Nephron (organoid): ENCODE results near the gene U2AF1L4.

Source experiments
- H3K27ac Mint-ChIP-seq, 3 experiments: 2 replicates each; pipeline ENCODE4 v1.8.0; 2020; ENCODE audit warnings: mixed read lengths in 3 of 3, mild to moderate bottlenecking in 2 of 3, moderate library complexity in 1 of 3
- H3K27me3 Mint-ChIP-seq: 2 replicates; pipeline ENCODE4 v1.8.0; 2021; ENCODE audit warnings: low read depth, mild to moderate bottlenecking, moderate library complexity, mixed read lengths
- H3K36me3 Mint-ChIP-seq: 2 replicates; pipeline ENCODE4 v1.8.0; 2020; ENCODE audit warnings: low read depth, mixed read lengths
- H3K4me1 Mint-ChIP-seq: 2 replicates; pipeline ENCODE4 v1.8.0; 2020; ENCODE audit warnings: mixed read lengths
- H3K4me3 Mint-ChIP-seq, 3 experiments: 2 replicates each; pipeline ENCODE4 v1.8.0; 2020; ENCODE audit warnings: mild to moderate bottlenecking in 3 of 3, mixed read lengths in 3 of 3, moderate library complexity in 2 of 3
- H3K9me3 Mint-ChIP-seq: 2 replicates; pipeline ENCODE4 v1.8.0; 2020; ENCODE audit warnings: mixed read lengths
- TF ChIP-seq, protein P1 (sequence below), 3 experiments: fragments of 200-600 bp; sonication (generic); IDR thresholded peaks; one replicate each; pipeline ENCODE4 v1.5.0; 2021; ENCODE audit warnings: antibody characterized with exemption in 3 of 3; ENCODE audit not compliant: unreplicated experiment in 3 of 3

The U2AF1L4 gene

DNA sequence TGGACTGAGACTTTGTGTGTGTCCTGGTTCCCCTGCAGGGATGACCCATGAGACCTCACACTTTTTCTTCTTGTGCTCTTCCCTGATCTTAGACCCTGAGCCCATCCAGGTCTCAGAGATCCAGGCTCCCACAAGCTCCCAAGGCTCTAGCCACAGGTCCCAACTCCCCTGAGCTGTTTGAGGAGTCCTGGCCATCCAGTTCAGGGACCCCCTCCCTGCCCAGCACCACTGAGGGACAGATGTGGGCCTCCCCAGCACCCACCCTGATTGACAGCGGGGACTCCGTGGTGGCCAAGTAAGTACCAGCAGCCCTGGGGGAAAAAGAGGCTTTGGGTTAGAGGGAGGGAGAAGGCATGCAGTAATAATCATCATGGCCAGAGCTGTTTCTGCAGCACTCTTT, 14.5 kb upstream of the U2AF1L4 start:
- Mint-ChIP-seq H3K4me3 (peak overlapping the region; percentile 92 to 97 (median 95)), H3K36me3 (peaks cover 21% of the 10 kb centered on the region), H3K27ac (peak overlapping the region in 2 of 3 experiments; percentile 65 to 93), H3K27me3 (peaks cover 10% of the 10 kb centered on the region), H3K9me3 (no peaks in the 10 kb centered on the region), H3K4me1 (peaks cover 31% of the 10 kb centered on the region)
- TF ChIP-seq, protein P1, sequence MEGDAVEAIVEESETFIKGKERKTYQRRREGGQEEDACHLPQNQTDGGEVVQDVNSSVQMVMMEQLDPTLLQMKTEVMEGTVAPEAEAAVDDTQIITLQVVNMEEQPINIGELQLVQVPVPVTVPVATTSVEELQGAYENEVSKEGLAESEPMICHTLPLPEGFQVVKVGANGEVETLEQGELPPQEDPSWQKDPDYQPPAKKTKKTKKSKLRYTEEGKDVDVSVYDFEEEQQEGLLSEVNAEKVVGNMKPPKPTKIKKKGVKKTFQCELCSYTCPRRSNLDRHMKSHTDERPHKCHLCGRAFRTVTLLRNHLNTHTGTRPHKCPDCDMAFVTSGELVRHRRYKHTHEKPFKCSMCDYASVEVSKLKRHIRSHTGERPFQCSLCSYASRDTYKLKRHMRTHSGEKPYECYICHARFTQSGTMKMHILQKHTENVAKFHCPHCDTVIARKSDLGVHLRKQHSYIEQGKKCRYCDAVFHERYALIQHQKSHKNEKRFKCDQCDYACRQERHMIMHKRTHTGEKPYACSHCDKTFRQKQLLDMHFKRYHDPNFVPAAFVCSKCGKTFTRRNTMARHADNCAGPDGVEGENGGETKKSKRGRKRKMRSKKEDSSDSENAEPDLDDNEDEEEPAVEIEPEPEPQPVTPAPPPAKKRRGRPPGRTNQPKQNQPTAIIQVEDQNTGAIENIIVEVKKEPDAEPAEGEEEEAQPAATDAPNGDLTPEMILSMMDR (IDR thresholded peaks at IDR 0.05; ENCODE audit: unreplicated experiment in 3 of 3) = no peak

- Mint-ChIP-seq H3K36me3 (peaks cover 26% of the 10 kb centered on the region), H3K9me3 (no peaks in the 10 kb centered on the region), H3K27me3 (peaks cover 11% of the 10 kb centered on the region), H3K4me1 (peaks cover 32% of the 10 kb centered on the region), H3K27ac (peak within 1 kb of the TSS; percentile 95 to 98 (median 95)), H3K4me3 (peak within 1 kb of the TSS; percentile 92 to 97 (median 95))
- TF ChIP-seq, protein P1 (IDR thresholded peaks at IDR 0.05; ENCODE audit: unreplicated experiment in 3 of 3) = no peak
Measured at GRCh38 chr19:35757749-35758608, 12.8 kb upstream of the U2AF1L4 start, which contains the start of gene PROSER3. Gene PROSER3, plus strand, starts transcription at chr19:35758176. Its CDS starts 40 bp downstream, at chr19:35758216.

DNA sequence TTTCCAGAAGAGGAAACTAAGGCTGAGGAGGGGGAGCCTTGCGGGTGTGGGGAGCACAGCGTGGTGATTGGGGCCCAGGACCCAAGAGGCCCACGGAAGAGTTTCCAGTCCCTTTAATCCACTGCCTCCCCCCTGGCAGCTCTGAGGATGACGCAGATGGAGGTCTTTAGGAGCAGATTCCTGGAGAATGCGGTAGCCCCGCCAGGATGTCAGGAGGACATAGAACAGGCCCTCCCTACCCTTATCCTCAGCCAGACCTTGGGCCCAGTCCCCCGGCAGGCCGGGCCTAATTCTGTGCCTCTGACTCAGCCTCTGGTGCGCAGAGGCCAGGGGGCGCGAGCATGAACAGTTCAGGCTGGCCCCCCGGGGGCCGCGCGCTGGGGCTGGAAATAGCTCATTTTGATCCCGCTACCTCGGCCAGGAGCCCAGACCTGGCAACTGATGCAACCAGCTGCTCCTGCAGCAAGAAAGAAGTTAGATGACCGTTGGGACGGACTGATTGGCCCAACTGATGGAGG, 12.1 kb upstream of the U2AF1L4 start:
- peaks cover 32% of the 10 kb centered on the region for H3K4me1 Mint-ChIP-seq
- TF ChIP-seq, protein P1 (IDR thresholded peaks at IDR 0.05; ENCODE audit: unreplicated experiment in 3 of 3) = no peak
- H3K4me3 Mint-ChIP-seq = peak overlapping the region; percentile 92 to 97 (median 95)
- H3K9me3 Mint-ChIP-seq = no peaks in the 10 kb centered on the region
- H3K27ac Mint-ChIP-seq = peak overlapping the region; percentile 95 to 98 (median 95)
- peaks cover 11% of the 10 kb centered on the region for H3K27me3 Mint-ChIP-seq
- peaks cover 26% of the 10 kb centered on the region for H3K36me3 Mint-ChIP-seq

DNA sequence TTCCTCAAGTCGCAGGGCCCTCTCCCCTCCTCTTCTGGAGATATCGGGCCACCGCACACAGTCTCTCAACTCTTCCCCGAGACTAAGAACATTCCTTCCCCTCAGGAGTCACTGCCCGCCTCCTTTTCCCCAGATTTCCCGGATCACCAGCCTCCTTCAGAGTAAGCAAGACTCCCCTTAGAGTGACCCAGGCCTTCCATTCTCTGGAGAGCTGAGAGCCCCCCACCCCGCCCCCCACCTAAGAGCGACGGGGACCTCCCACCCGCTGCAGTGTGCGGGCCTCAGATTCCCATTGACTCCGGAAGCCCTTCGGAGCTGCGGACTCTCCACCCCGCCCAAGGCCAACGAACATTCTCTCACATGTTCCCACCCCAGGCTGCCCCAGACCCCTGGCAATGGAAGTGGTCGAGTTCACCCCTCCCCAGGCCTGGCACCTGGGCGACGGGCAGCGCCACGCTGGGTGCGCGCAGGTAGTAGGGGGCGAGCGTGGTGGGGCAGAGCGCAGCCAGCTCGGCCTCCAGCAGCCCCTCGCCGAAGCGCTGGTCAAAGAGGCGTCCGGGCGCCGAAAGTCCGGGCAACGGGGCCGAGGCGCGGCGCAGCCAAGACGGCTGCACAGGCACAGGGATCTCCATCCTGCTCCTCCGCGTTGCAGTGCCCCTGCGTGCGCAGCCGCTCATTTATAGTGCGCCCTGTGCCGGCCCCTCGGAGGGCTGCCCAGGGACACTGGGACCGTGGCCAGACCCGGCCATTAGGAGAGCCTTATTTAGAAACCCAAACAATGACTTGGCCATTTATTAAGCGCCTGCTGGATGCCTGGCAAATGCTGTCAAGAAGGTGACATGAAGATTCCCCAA, 11.4 kb upstream of the U2AF1L4 start, which contains the start of gene HSPB6:
Gene HSPB6 (minus strand): TSS at position 653 of the 854 bp plus-strand sequence. CDS start 21 bp downstream, at position 632.
- Mint-ChIP-seq H3K9me3 (no peaks in the 10 kb centered on the region), H3K4me3 (peak within 1 kb of the TSS; percentile 92 to 97 (median 95)), H3K27ac (peak within 1 kb of the TSS; percentile 95 to 98 (median 97)), H3K36me3 (peaks cover 20% of the 10 kb centered on the region), H3K27me3 (peaks cover 11% of the 10 kb centered on the region), H3K4me1 (peaks cover 32% of the 10 kb centered on the region)
- TF ChIP-seq, protein P1 (IDR thresholded peaks at IDR 0.05; ENCODE audit: unreplicated experiment in 3 of 3) = no peak

GRCh38 chr19:35755550-35756376, 10.5 kb upstream of the U2AF1L4 start:
- H3K36me3 Mint-ChIP-seq = peaks cover 20% of the 10 kb centered on the region
- H3K4me1 Mint-ChIP-seq = peaks cover 32% of the 10 kb centered on the region
- peaks cover 11% of the 10 kb centered on the region for H3K27me3 Mint-ChIP-seq
- no peaks in the 10 kb centered on the region for H3K9me3 Mint-ChIP-seq
- H3K4me3 Mint-ChIP-seq = peak overlapping the region; percentile 73 to 84 (median 81)
- peak overlapping the region; percentile 80 to 97 (median 95) for H3K27ac Mint-ChIP-seq
- TF ChIP-seq, protein P1 (IDR thresholded peaks at IDR 0.05; ENCODE audit: unreplicated experiment in 3 of 3) = no peak
